Activated T-cell treated with anti-CD3 and anti-CD28 coated beads, Interleukin-2, amount 50 U/mL, for 48 hours (primary cell): ENCODE measurements around the gene CTNNA2.

ENCODE experiments used
- DNase-seq, 2 experiments: peaks; one replicate each; pipeline ENCODE4 v3.0.0-alpha.2; 2020

The CTNNA2 gene

GRCh38 chr2:79793006-79793405, 280.2 kb downstream of the CTNNA2 start:
- DNase-seq, result no peak

GRCh38 chr2:79796641-79797040, 283.8 kb downstream of the CTNNA2 start:
- no peak for DNase-seq

GRCh38 chr2:79798776-79799175, 285.9 kb downstream of the CTNNA2 start:
- no peak for DNase-seq

- no peak for DNase-seq
Observed at GRCh38 chr2:79799729-79800128, 286.9 kb downstream of the CTNNA2 start.

GRCh38 chr2:79801082-79801481, 288.2 kb downstream of the CTNNA2 start:
- DNase-seq, result no peak

- no peak for DNase-seq
Observed at GRCh38 chr2:79817288-79817687, 304.4 kb downstream of the CTNNA2 start.

GRCh38 chr2:79820281-79820680, 307.4 kb downstream of the CTNNA2 start:
- DNase-seq, result no peak

GRCh38 chr2:79822136-79822535, 309.3 kb downstream of the CTNNA2 start:
- no peak for DNase-seq

GRCh38 chr2:79824086-79824786, 311.4 kb downstream of the CTNNA2 start:
- no peak for DNase-seq

- no peak for DNase-seq
Observed at GRCh38 chr2:79827881-79828280, 315.0 kb downstream of the CTNNA2 start.

GRCh38 chr2:79830501-79830900, 317.6 kb downstream of the CTNNA2 start:
- no peak for DNase-seq

GRCh38 chr2:79831961-79832360, 319.1 kb downstream of the CTNNA2 start:
- no peak for DNase-seq

- no peak for DNase-seq
Observed at GRCh38 chr2:79832511-79833234, 319.8 kb downstream of the CTNNA2 start.

- no peak for DNase-seq
Observed at GRCh38 chr2:79833235-79833878, 320.5 kb downstream of the CTNNA2 start.

GRCh38 chr2:79835911-79836310, 323.1 kb downstream of the CTNNA2 start:
- DNase-seq, result no peak

- DNase-seq, result no peak
Observed at GRCh38 chr2:79844011-79844410, 331.2 kb downstream of the CTNNA2 start.

- no peak for DNase-seq
Observed at GRCh38 chr2:79846878-79847277, 334.0 kb downstream of the CTNNA2 start.

- DNase-seq, result no peak
Observed at GRCh38 chr2:79849241-79849640, 336.4 kb downstream of the CTNNA2 start.

GRCh38 chr2:79849949-79850348, 337.1 kb downstream of the CTNNA2 start:
- DNase-seq, result no peak

- DNase-seq, result no peak
Observed at GRCh38 chr2:79850912-79851311, 338.1 kb downstream of the CTNNA2 start.

- no peak for DNase-seq
Observed at GRCh38 chr2:79855264-79856006, 342.6 kb downstream of the CTNNA2 start.

GRCh38 chr2:79857888-79858287, 345.0 kb downstream of the CTNNA2 start:
- no peak for DNase-seq
